Mesenchymal stem cell (in vitro differentiated cells and primary cell): Measurements from ENCODE around the gene ACVR1. TPM values are rescaled to one million over a fixed set of nuclear protein-coding genes. Genes with fewer than 3 reads are reported as not detected.

Source experiments
- DNase-seq: peaks from one replicate; pipeline ENCODE4 v3.0.0-alpha.2; 2013
- H2AFZ ChIP-seq: one replicate; pipeline ENCODE4 v1.6.1; 2013; ENCODE audit warnings: low read depth, mild to moderate bottlenecking, control low read depth, inconsistent platforms, low read length, moderate library complexity
- H2AK5ac ChIP-seq: 2 replicates; pipeline ENCODE4 v1.6.1; 2013; ENCODE audit warnings: low read length, moderate library complexity, mild to moderate bottlenecking, inconsistent platforms; ENCODE audit not compliant: severe bottlenecking
- H2BK120ac ChIP-seq: one replicate; pipeline ENCODE4 v1.6.1; 2013; ENCODE audit warnings: low read depth, mild to moderate bottlenecking, inconsistent platforms, low read length, moderate library complexity
- H2BK12ac ChIP-seq, 2 experiments: one replicate each; pipeline ENCODE4 v1.6.1; 2013; ENCODE audit warnings: inconsistent platforms in 2 of 2, low read length in 2 of 2, mild to moderate bottlenecking in 2 of 2, moderate library complexity in 2 of 2, control low read depth in 1 of 2
- H2BK15ac ChIP-seq: one replicate; pipeline ENCODE4 v1.6.1; 2013; ENCODE audit warnings: mild to moderate bottlenecking, low read depth, inconsistent platforms; ENCODE audit not compliant: poor library complexity, severe bottlenecking
- H2BK5ac ChIP-seq: 2 replicates; pipeline ENCODE4 v1.6.1; 2013; ENCODE audit warnings: low read depth, mild to moderate bottlenecking, low read length, control low read depth, inconsistent platforms; ENCODE audit not compliant: poor library complexity, severe bottlenecking
- H3K14ac ChIP-seq, 2 experiments: one replicate each; pipeline ENCODE4 v1.6.1; 2013; ENCODE audit warnings: inconsistent platforms in 2 of 2, low read length in 2 of 2, control low read depth in 1 of 2, mild to moderate bottlenecking in 1 of 2, moderate library complexity in 1 of 2
- H3K18ac ChIP-seq, 2 experiments: one replicate each; pipeline ENCODE4 v1.6.1; 2013; ENCODE audit warnings: inconsistent platforms in 2 of 2, low read length in 2 of 2, control low read depth in 1 of 2, low read depth in 1 of 2, mild to moderate bottlenecking in 1 of 2
- H3K23ac ChIP-seq, 2 experiments: one replicate each; pipeline ENCODE4 v1.6.1; 2013; ENCODE audit warnings: inconsistent platforms in 2 of 2, low read length in 2 of 2, mild to moderate bottlenecking in 2 of 2, moderate library complexity in 2 of 2, control low read depth in 1 of 2
- H3K27ac ChIP-seq: 2 replicates; pipeline ENCODE4 v1.5.1; 2013; ENCODE audit warnings: mild to moderate bottlenecking, moderate library complexity, low read length, control low read depth, inconsistent platforms; ENCODE audit not compliant: poor library complexity, severe bottlenecking
- H3K27me3 ChIP-seq, 2 experiments: 2 replicates each; pipeline versions ENCODE4 v1.6.1 to v1.7.0; 2013; ENCODE audit warnings: low read length in 2 of 2, mild to moderate bottlenecking in 2 of 2, moderate library complexity in 2 of 2, control low read depth in 1 of 2, inconsistent platforms in 1 of 2; ENCODE audit not compliant: control insufficient read depth in 1 of 2, insufficient read depth in 1 of 2
- H3K36me3 ChIP-seq, 2 experiments: 2 replicates each; pipeline versions ENCODE4 v1.6.1 to v1.7.0; 2013; ENCODE audit warnings: low read length in 2 of 2, control low read depth in 1 of 2, inconsistent platforms in 1 of 2, low read depth in 1 of 2, mild to moderate bottlenecking in 1 of 2; ENCODE audit not compliant: insufficient read depth in 2 of 2, control insufficient read depth in 1 of 2
- H3K4ac ChIP-seq, 2 experiments: one replicate each; pipeline ENCODE4 v1.6.1; 2013; ENCODE audit warnings: inconsistent platforms in 2 of 2, low read length in 2 of 2, mild to moderate bottlenecking in 2 of 2, moderate library complexity in 2 of 2, control low read depth in 1 of 2, low read depth in 1 of 2
- H3K4me1 ChIP-seq: 2 replicates; pipeline ENCODE4 v1.6.1; 2013; ENCODE audit warnings: low read depth, low read length, control low read depth; ENCODE audit not compliant: control insufficient read depth, insufficient read depth
- H3K4me2 ChIP-seq: 2 replicates; pipeline ENCODE4 v1.6.1; 2013; ENCODE audit warnings: low read length, mild to moderate bottlenecking, inconsistent platforms; ENCODE audit not compliant: poor library complexity, severe bottlenecking
- H3K4me3 ChIP-seq, 2 experiments: 2 replicates each; pipeline versions ENCODE4 v1.5.1 to v1.7.0; 2013; ENCODE audit warnings: low read length in 2 of 2, mild to moderate bottlenecking in 2 of 2, control low read depth in 1 of 2, low read depth in 1 of 2; ENCODE audit not compliant: insufficient read depth in 1 of 2
- H3K79me1 ChIP-seq: replicated peaks from 2 replicates; pipeline ENCODE4 v1.6.1; 2013; ENCODE audit warnings: mild to moderate bottlenecking, control low read depth, low read length, inconsistent platforms; ENCODE audit not compliant: poor library complexity, severe bottlenecking
- H3K9ac ChIP-seq: 2 replicates; pipeline ENCODE4 v1.7.0; 2013; ENCODE audit warnings: mild to moderate bottlenecking, low read length, moderate library complexity
- H3K9me3 ChIP-seq: 2 replicates; pipeline ENCODE4 v1.7.0; 2013; ENCODE audit warnings: mild to moderate bottlenecking, low read length; ENCODE audit not compliant: control insufficient read depth
- H4K8ac ChIP-seq: one replicate; pipeline ENCODE4 v1.6.1; 2013; ENCODE audit warnings: inconsistent platforms, mild to moderate bottlenecking, low read length, moderate library complexity
- H4K91ac ChIP-seq: one replicate; pipeline ENCODE4 v1.6.1; 2013; ENCODE audit warnings: mild to moderate bottlenecking, low read length, inconsistent platforms
- WGBS: methylation state at CpG from one replicate; pipeline ENCODE4 v1.1.7; 2013; ENCODE audit warnings: mixed read lengths; 5-methylcytosine and 5-hydroxymethylcytosine counted together
- polyA plus RNA-seq, 2 experiments: library from polyadenylated mRNA; stranded (reverse); fragments of 200-250 nt; gene quantifications; one replicate each; pipeline ENCODE4 v1.2.3, GENCODE V29; 2013

ACVR1 gene
- 29.5 TPM for polyA plus RNA-seq (2013, experiment 1 of 2)
- polyA plus RNA-seq (2013, experiment 2 of 2) = 30.9 TPM

DNA sequence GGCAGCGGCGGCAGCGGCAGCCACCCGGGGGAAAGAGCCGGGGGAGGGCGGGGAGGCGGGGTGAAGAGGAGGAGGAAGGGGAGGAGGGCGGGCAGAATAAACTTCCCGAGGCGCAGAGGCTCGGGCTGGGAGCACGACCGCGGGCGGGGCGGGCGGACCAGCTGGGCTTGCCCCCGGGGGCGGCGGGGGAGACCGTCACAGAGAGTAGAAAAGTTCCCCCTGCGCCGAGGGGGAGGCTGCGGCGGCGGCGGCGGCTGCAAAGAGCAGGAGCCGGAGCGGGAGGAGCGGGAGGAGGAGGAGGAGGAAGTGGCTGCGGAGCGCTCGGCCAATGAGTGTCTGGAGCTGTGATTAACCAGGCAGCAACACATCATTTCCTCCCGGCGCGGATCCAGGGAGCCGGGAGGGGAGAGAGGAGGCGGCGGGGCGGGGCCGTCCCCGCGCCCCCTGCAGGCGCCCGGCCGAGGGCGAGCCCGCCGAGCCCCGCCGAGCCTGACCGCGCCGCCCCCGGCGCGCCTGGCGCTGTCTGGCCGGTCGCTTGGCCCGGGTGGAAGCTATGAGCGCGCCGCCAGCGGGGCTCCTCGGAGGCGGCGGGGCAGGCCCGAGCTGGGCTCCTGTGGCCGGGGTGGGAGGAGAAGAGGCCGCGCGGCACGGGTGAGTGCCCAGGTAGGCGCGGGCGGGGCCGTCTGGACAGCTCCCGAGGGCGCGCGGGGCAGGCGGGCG is at the start of gene ACVR1:
Gene ACVR1, minus strand, starts transcription at position 265 of the 720 bp plus-strand sequence. CDS start 76,837 bp downstream, outside the sequence.
- no peaks in the 10 kb centered on the region for H3K36me3 ChIP-seq
- peak within 1 kb of the TSS; percentile 78 for H3K4me2 ChIP-seq
- H3K27me3 ChIP-seq = no peaks in the 10 kb centered on the region
- peaks cover 5% of the 10 kb centered on the region for H3K4me1 ChIP-seq
- H3K9me3 ChIP-seq = no peaks in the 10 kb centered on the region
- H2BK12ac ChIP-seq = peak within 1 kb of the TSS in 1 of 2 experiments; percentile 93
- no peak within 1 kb of the TSS for H2AK5ac ChIP-seq
- H2BK120ac ChIP-seq = peak within 1 kb of the TSS; percentile 98
- H4K8ac ChIP-seq = peak within 1 kb of the TSS; percentile 91
- peak within 1 kb of the TSS; percentile 96 to 97 for H3K23ac ChIP-seq
- peak; percentile 99 for DNase-seq
- H2BK5ac ChIP-seq = peak within 1 kb of the TSS; percentile 88
- H3K4me3 ChIP-seq = peak within 1 kb of the TSS; percentile 83 to 98
- peak within 1 kb of the TSS; percentile 66 to 97 for H3K4ac ChIP-seq
- H3K18ac ChIP-seq = peak within 1 kb of the TSS; percentile 87 to 100
- whole genome bisulfite sequencing = under 1% methylated on average over 34 of the region's 85 CpGs
- H2BK15ac ChIP-seq = peak within 1 kb of the TSS; percentile 96
- H3K27ac ChIP-seq = peak within 1 kb of the TSS; percentile 88
- peak within 1 kb of the TSS; percentile 62 to 99 for H3K14ac ChIP-seq
- peak within 1 kb of the TSS; percentile 93 for H3K9ac ChIP-seq
- H4K91ac ChIP-seq = peak within 1 kb of the TSS; percentile 87
- peak within 1 kb of the TSS; percentile 82 for H2AFZ ChIP-seq
- H3K79me1 ChIP-seq = peaks cover 14% of the 10 kb centered on the region

- Histone ChIP-seq H3K9ac (no peak overlapping the region), H3K79me1 (no peaks in the 10 kb centered on the region), H3K27ac (no peak overlapping the region), H2BK120ac (no peak overlapping the region), H3K23ac (no peak overlapping the region), H2BK5ac (no peak overlapping the region), H3K36me3 (no peaks in the 10 kb centered on the region), H4K91ac (no peak overlapping the region), H3K9me3 (peaks cover 5% of the 10 kb centered on the region), H3K27me3 (no peaks in the 10 kb centered on the region), H3K14ac (no peak overlapping the region), H4K8ac (no peak overlapping the region), H2BK12ac (no peak overlapping the region), H3K4me2 (no peak overlapping the region), H3K18ac (no peak overlapping the region), H2AK5ac (no peak overlapping the region), H3K4ac (no peak overlapping the region), H2BK15ac (no peak overlapping the region), H3K4me1 (no peaks in the 10 kb centered on the region), H3K4me3 (no peak overlapping the region), H2AFZ (no peak overlapping the region)
- DNase-seq = no peak
- WGBS = 86% methylated on average over 3 of the region's 3 CpGs
Measured at GRCh38 chr2:157925071-157925470, 48.9 kb upstream of the ACVR1 start.

- H2BK15ac ChIP-seq = no peak overlapping the region
- H4K8ac ChIP-seq = no peak overlapping the region
- no peak overlapping the region for H3K18ac ChIP-seq
- H3K27ac ChIP-seq = no peak overlapping the region
- peak; percentile 43 for DNase-seq
- no peak overlapping the region for H3K4me3 ChIP-seq
- H2AFZ ChIP-seq = no peak overlapping the region
- H3K27me3 ChIP-seq = no peaks in the 10 kb centered on the region
- H4K91ac ChIP-seq = no peak overlapping the region
- no peak overlapping the region for H3K4me2 ChIP-seq
- H3K14ac ChIP-seq = no peak overlapping the region
- 42% methylated on average over 5 of the region's 5 CpGs for WGBS
- peaks cover 2% of the 10 kb centered on the region for H3K9me3 ChIP-seq
- no peak overlapping the region for H2BK5ac ChIP-seq
- no peaks in the 10 kb centered on the region for H3K79me1 ChIP-seq
- no peak overlapping the region for H2AK5ac ChIP-seq
- H3K9ac ChIP-seq = no peak overlapping the region
- no peak overlapping the region for H2BK120ac ChIP-seq
- H3K23ac ChIP-seq = no peak overlapping the region
- no peaks in the 10 kb centered on the region for H3K4me1 ChIP-seq
- no peak overlapping the region for H2BK12ac ChIP-seq
- no peak overlapping the region for H3K4ac ChIP-seq
- H3K36me3 ChIP-seq = no peaks in the 10 kb centered on the region
Measured at GRCh38 chr2:157923598-157924217, 47.6 kb upstream of the ACVR1 start.

DNA sequence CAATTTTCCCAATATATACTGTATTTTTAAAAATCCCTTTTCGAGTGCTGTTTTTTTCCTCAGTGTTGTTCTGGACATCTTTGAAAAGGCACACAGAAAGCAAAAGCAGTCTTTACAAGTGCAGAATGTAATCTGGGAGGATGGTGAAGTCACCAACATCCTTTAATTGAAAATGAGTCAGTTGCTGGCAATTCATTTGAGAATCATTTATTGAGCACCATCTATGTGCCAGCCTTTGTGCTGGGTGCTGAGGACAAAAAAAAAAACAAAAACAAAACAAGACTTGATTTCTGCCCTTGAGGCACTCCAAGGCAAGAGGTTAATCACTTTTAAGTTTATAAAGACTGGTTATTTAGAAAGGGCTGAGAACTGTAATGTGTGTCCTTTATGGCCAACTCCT is 46.7 kb upstream of the ACVR1 start:
- no peak overlapping the region for H3K4ac ChIP-seq
- H3K4me3 ChIP-seq = no peak overlapping the region
- H4K8ac ChIP-seq = no peak overlapping the region
- no peak overlapping the region for H3K4me2 ChIP-seq
- H2BK5ac ChIP-seq = no peak overlapping the region
- H3K27me3 ChIP-seq = no peaks in the 10 kb centered on the region
- H3K27ac ChIP-seq = no peak overlapping the region
- H3K79me1 ChIP-seq = no peaks in the 10 kb centered on the region
- H3K23ac ChIP-seq = no peak overlapping the region
- H2AK5ac ChIP-seq = no peak overlapping the region
- no peak overlapping the region for H3K14ac ChIP-seq
- 100% methylated on average over 1 of the region's 1 CpG for WGBS
- H2BK120ac ChIP-seq = no peak overlapping the region
- no peak overlapping the region for H3K18ac ChIP-seq
- no peak overlapping the region for H2BK12ac ChIP-seq
- no peaks in the 10 kb centered on the region for H3K4me1 ChIP-seq
- no peak overlapping the region for H2AFZ ChIP-seq
- no peaks in the 10 kb centered on the region for H3K36me3 ChIP-seq
- H4K91ac ChIP-seq = no peak overlapping the region
- H3K9ac ChIP-seq = no peak overlapping the region
- no peaks in the 10 kb centered on the region for H3K9me3 ChIP-seq
- H2BK15ac ChIP-seq = no peak overlapping the region
- no peak for DNase-seq
